ENCODE measurements around the gene SECISBP2. TPM values are rescaled to one million over a fixed set of nuclear protein-coding genes. Genes with fewer than 3 reads are reported as not detected.

Gene SECISBP2
- total and polyA plus RNA-seq, 2 of the 13 experiments (the other 11 are each of a cell fraction or from before 2014, with no cell fraction given): 32.4 to 38.0 TPM

- TF ChIP-seq ZBTB34 (CRISPR knock-in tag; IDR thresholded peaks at IDR 0.05) (0 out of 2 replicates have a peak, but pooled peaks have one; percentile 35), HNRNPH1 (optimal IDR thresholded peaks at IDR 0.05; ENCODE audit: low read depth, low read length) (no peak), ZIK1 (CRISPR knock-in tag; IDR thresholded peaks at IDR 0.05; ENCODE audit: borderline replicate concordance, low read depth) (no peak), PHF21A (CRISPR knock-in tag; IDR thresholded peaks at IDR 0.05) (peak; percentile 95), KDM2A (CRISPR knock-in tag; IDR thresholded peaks at IDR 0.05; ENCODE audit: borderline replicate concordance, low read depth) (peak; percentile 35; the same call in 1 of the 2 replicates), ZNF572 (CRISPR knock-in tag; IDR thresholded peaks at IDR 0.05) (no peak), FOXA1 (IDR thresholded peaks at IDR 0.05) (no peak), FOXA1 (CRISPR knock-in tag; IDR thresholded peaks at IDR 0.05) (peak; percentile 91), ZSCAN5A (CRISPR knock-in tag; IDR thresholded peaks at IDR 0.05; ENCODE audit: borderline replicate concordance) (peak; percentile 94; the same call in 1 of the 2 replicates), ZNF34 (CRISPR knock-in tag; IDR thresholded peaks at IDR 0.05; ENCODE audit: borderline replicate concordance) (no peak), ZNF414 (CRISPR knock-in tag; IDR thresholded peaks at IDR 0.05) (peak; percentile 43; the same call in 1 of the 2 replicates), ZNF180 (CRISPR knock-in tag; IDR thresholded peaks at IDR 0.05; ENCODE audit: borderline replicate concordance, low read depth) (no peak), CBX1 (IDR thresholded peaks at IDR 0.05; ENCODE audit: low read depth) (no peak), POGK (CRISPR knock-in tag; conservative IDR thresholded peaks at IDR 0.05) (peak; percentile 87), ZFX (CRISPR knock-in tag; IDR thresholded peaks at IDR 0.05; ENCODE audit: low read depth) (peak; percentile 87), SKI (IDR thresholded peaks at IDR 0.05; ENCODE audit: partially characterized antibody) (peak; percentile 45), YEATS2 (CRISPR knock-in tag; IDR thresholded peaks at IDR 0.05; ENCODE audit: borderline replicate concordance) (peak; percentile 76; the same call in 1 of the 2 replicates), ZNF766 (CRISPR knock-in tag; IDR thresholded peaks at IDR 0.05; ENCODE audit: borderline replicate concordance) (no peak), ZNF768 (CRISPR knock-in tag; IDR thresholded peaks at IDR 0.05) (no peak), CCDC6 (CRISPR knock-in tag; IDR thresholded peaks at IDR 0.05) (no peak), YY1 (IDR thresholded peaks at IDR 0.05; ENCODE audit: insufficient read depth, insufficient replicate concordance, low read depth, low read length) (peak; percentile 21), SAFB2 (CRISPR knock-in tag; IDR thresholded peaks at IDR 0.05; ENCODE audit: borderline replicate concordance, low read depth) (peak; percentile 39; the same call in 1 of the 2 replicates), TBP (CRISPR knock-in tag; IDR thresholded peaks at IDR 0.05) (no peak), REL (CRISPR knock-in tag; conservative IDR thresholded peaks at IDR 0.05) (no peak)
Measured at GRCh38 chr9:89357331-89358197, 39.3 kb downstream of the SECISBP2 start (continued).
